Panc1 (cell line): Measurements from ENCODE around the gene KAZN. TPM values are rescaled to one million over a fixed set of nuclear protein-coding genes. Genes with fewer than 3 reads are reported as not detected.

Source experiments
- ATAC-seq: fragments of 200-7000 bp; cut with Tn5 transposase; 2 replicates; pipeline ENCODE4 v1.9.1; 2020; ENCODE audit warnings: mild to moderate bottlenecking, moderate library complexity
- BruUV-seq: library from RNA; stranded (reverse); fragments of 400-500 nt; replicated peaks from 2 replicates; lab custom pipeline; 2021; lab: Mats Ljungman, UMichigan
- CTCF ChIA-PET: fragments of 300-600 bp; sonication (Branson Sonifier 250); formaldehyde crosslinking; loops from one replicate; lab custom pipeline; 2022; ENCODE audit warnings: antibody characterized with exemption; lab: Charles Lee
- POLR2A ChIA-PET: fragments of 300-600 bp; sonication (Branson Sonifier 250); formaldehyde crosslinking; loops from one replicate; lab custom pipeline; 2022; ENCODE audit warnings: antibody characterized with exemption; lab: Charles Lee
- DNase-seq: peaks from one replicate; pipeline ENCODE4 v3.0.0-alpha.2; 2010; ENCODE audit warnings: low read depth, low spot score
- H3K27ac ChIP-seq: 2 replicates; pipeline ENCODE4 v1.5.1; 2011; ENCODE audit warnings: mild to moderate bottlenecking, low read length, inconsistent platforms
- H3K27me3 ChIP-seq: fragments of 200-500 bp; sonication (Bioruptor generic); 2 replicates; pipeline ENCODE4 v1.6.0; 2014; ENCODE audit warnings: low read length, inconsistent platforms; ENCODE audit not compliant: control insufficient read depth, insufficient read depth
- H3K36me3 ChIP-seq: fragments of 200-500 bp; sonication (Bioruptor generic); 2 replicates; pipeline ENCODE4 v1.5.1; 2014; ENCODE audit warnings: inconsistent platforms, mild to moderate bottlenecking, low read length, moderate library complexity; ENCODE audit not compliant: control insufficient read depth, insufficient read depth
- H3K4me1 ChIP-seq: 2 replicates; pipeline ENCODE4 v1.5.1; 2011; ENCODE audit warnings: inconsistent platforms, mild to moderate bottlenecking, low read length, moderate library complexity; ENCODE audit not compliant: control insufficient read depth, insufficient read depth
- H3K4me3 ChIP-seq, 2 experiments: 2 replicates each; pipeline ENCODE4 v1.5.1; 2011 to 2012; ENCODE audit warnings: low read depth in 2 of 2, low read length in 2 of 2, mild to moderate bottlenecking in 2 of 2, inconsistent platforms in 1 of 2, moderate library complexity in 1 of 2
- H3K9me3 ChIP-seq: fragments of 200-500 bp; sonication (Bioruptor generic); 2 replicates; pipeline ENCODE4 v1.5.1; 2014; ENCODE audit warnings: low read depth, mild to moderate bottlenecking, inconsistent platforms, low read length, moderate library complexity; ENCODE audit not compliant: control insufficient read depth, insufficient read depth
- POLR2AphosphoS5 ChIP-seq: IDR thresholded peaks from 2 replicates; pipeline ENCODE4 v1.6.1; 2012; ENCODE audit warnings: mild to moderate bottlenecking, low read depth, low read length, moderate library complexity
- SIN3A ChIP-seq: IDR thresholded peaks from 2 replicates; pipeline ENCODE4 v1.6.1; 2012; ENCODE audit warnings: low read depth, mild to moderate bottlenecking, low read length, moderate library complexity, borderline replicate concordance; ENCODE audit not compliant: insufficient read depth
- TCF7L2 ChIP-seq: IDR thresholded peaks from 2 replicates; pipeline ENCODE4 v1.6.1; 2011; ENCODE audit warnings: mild to moderate bottlenecking, low read depth, low read length, inconsistent platforms
- in situ Hi-C: cut with HindIII; loops from 2 replicates; pipeline ENCODE4 v1.10.0; 2016; ENCODE audit warnings: low sequenced_read_pairs, low pct_unique_long_range_greater_than_20kb
- intact Hi-C: fragments of 100-400 bp; cut with micrococcal nuclease; formaldehyde crosslinking; loops from one replicate; pipeline ENCODE4 v1.10.0; 2022; ENCODE audit not compliant: unreplicated experiment
- total RNA-seq: library from RNA; stranded (reverse); gene quantifications from one replicate; pipeline ENCODE4 v1.2.1, GENCODE V29; 2021; ENCODE audit not compliant: unreplicated experiment
- TF ChIP-seq, protein P1 (sequence below): fragments of 450-650 bp; IDR thresholded peaks from 2 replicates; pipeline ENCODE4 v1.5.1; 2017; ENCODE audit warnings: mild to moderate bottlenecking
- TF ChIP-seq, protein P2 (sequence below), 2 experiments: IDR thresholded peaks; 2 replicates each; pipeline ENCODE4 v1.6.1; 2011 to 2012; ENCODE audit warnings: low read depth in 2 of 2, control low read depth in 1 of 2, low read length in 1 of 2, mild to moderate bottlenecking in 1 of 2, moderate library complexity in 1 of 2; ENCODE audit not compliant: insufficient read depth in 1 of 2

Gene KAZN
- total RNA-seq, 1 experiment from 2014 or later = 6.6 TPM

DNA sequence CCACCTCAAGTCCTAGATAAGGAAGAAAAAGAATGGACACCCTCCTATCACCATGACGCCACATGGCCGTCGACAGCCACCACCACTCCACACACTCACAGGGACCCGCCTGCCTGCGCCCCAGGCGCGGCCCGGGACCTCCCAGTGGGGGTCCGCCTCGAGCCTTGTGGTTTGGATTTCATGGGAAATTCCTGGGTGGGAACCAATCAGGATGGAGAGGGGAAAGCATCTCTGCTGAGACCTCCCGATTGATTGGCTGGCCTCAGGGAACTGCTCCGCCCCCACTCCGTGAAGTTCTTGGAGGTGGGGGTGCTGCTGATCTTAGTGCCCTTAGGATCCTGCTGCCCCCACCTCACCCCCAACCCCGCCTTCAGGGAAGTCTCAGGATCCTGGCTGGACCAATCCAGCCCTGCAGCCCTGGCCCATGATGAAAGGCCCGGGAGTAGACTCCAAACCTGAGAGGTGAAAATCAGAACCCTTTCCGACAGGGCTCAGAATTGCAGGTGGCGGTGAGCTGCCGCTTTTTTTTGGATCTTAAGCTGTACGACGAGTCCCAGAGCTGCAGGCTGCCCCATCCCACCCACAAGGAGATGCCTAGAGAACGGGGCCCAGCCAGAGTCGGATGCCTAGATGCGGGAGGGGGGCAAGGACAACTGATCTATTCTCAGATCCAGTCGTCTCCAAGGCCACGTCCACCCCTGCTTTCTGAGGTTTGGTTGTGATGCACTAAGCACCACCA lies 526.0 kb downstream of the KAZN start:
- BruUV-seq = no TSS peak
- ATAC-seq (no peak), DNase-seq (no peak)
- Histone ChIP-seq H3K27ac (no peak overlapping the region), H3K9me3 (no peaks in the 10 kb centered on the region), H3K27me3 (peaks cover 3% of the 10 kb centered on the region; the same call in 1 of the 2 replicates), H3K4me1 (no peaks in the 10 kb centered on the region), H3K36me3 (no peaks in the 10 kb centered on the region), H3K4me3 (no peak overlapping the region)
- ChIA-PET CTCF (no interaction called here), POLR2A (no interaction called here)
- TF ChIP-seq SIN3A = no peak
- no peak for TF ChIP-seq TCF7L2
- no peak for TF ChIP-seq POLR2AphosphoS5
- TF ChIP-seq, protein P1, sequence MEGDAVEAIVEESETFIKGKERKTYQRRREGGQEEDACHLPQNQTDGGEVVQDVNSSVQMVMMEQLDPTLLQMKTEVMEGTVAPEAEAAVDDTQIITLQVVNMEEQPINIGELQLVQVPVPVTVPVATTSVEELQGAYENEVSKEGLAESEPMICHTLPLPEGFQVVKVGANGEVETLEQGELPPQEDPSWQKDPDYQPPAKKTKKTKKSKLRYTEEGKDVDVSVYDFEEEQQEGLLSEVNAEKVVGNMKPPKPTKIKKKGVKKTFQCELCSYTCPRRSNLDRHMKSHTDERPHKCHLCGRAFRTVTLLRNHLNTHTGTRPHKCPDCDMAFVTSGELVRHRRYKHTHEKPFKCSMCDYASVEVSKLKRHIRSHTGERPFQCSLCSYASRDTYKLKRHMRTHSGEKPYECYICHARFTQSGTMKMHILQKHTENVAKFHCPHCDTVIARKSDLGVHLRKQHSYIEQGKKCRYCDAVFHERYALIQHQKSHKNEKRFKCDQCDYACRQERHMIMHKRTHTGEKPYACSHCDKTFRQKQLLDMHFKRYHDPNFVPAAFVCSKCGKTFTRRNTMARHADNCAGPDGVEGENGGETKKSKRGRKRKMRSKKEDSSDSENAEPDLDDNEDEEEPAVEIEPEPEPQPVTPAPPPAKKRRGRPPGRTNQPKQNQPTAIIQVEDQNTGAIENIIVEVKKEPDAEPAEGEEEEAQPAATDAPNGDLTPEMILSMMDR = no peak
- TF ChIP-seq, protein P2, sequence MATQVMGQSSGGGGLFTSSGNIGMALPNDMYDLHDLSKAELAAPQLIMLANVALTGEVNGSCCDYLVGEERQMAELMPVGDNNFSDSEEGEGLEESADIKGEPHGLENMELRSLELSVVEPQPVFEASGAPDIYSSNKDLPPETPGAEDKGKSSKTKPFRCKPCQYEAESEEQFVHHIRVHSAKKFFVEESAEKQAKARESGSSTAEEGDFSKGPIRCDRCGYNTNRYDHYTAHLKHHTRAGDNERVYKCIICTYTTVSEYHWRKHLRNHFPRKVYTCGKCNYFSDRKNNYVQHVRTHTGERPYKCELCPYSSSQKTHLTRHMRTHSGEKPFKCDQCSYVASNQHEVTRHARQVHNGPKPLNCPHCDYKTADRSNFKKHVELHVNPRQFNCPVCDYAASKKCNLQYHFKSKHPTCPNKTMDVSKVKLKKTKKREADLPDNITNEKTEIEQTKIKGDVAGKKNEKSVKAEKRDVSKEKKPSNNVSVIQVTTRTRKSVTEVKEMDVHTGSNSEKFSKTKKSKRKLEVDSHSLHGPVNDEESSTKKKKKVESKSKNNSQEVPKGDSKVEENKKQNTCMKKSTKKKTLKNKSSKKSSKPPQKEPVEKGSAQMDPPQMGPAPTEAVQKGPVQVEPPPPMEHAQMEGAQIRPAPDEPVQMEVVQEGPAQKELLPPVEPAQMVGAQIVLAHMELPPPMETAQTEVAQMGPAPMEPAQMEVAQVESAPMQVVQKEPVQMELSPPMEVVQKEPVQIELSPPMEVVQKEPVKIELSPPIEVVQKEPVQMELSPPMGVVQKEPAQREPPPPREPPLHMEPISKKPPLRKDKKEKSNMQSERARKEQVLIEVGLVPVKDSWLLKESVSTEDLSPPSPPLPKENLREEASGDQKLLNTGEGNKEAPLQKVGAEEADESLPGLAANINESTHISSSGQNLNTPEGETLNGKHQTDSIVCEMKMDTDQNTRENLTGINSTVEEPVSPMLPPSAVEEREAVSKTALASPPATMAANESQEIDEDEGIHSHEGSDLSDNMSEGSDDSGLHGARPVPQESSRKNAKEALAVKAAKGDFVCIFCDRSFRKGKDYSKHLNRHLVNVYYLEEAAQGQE (IDR thresholded peaks at IDR 0.05; ENCODE audit: insufficient read depth in 1 of 2, low read depth in 2 of 2, low read length in 1 of 2) = no peak
- intact Hi-C loops = loop anchor here (10.0 kb wide), 1 partner anchor 60 kb away; no protein-coding TSS in a partner anchor
- in situ Hi-C loops = no loop called here

DNA sequence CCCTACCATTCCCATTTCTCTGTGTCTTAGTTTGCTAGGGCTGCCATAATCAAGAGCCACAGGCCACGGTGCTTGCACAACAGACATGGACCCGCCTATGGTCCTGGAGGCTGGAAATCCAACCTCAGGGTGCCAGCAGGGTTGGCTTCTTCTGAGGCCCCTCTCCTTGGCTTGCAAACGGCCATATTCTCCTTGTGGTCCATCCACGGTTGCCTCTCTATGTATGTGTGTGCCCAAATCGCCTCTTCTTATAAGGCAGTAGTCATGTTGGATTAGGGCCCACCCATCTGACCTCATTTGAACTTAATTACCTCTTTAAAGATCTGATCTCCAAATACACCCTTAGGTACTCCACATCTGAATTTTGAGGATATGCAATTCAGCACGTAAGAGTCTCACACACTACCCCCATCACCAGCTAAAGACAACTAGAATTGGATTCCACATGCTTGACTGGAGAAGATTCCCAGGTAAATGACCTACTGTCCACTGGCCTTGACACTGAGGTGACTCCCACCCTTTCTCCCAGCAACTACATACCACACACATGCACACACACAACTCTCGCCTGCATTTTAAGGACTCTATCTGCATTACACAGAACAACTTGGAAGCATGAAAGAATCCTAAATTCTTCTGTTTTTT lies 526.7 kb downstream of the KAZN start:
- CTCF ChIA-PET = no interaction called here
- DNase-seq = no peak
- Histone ChIP-seq H3K4me3 (no peak overlapping the region), H3K27ac (no peak overlapping the region), H3K4me1 (no peaks in the 10 kb centered on the region), H3K9me3 (no peaks in the 10 kb centered on the region), H3K36me3 (no peaks in the 10 kb centered on the region), H3K27me3 (peaks cover 3% of the 10 kb centered on the region; the same call in 1 of the 2 replicates)
- BruUV-seq = no TSS peak
- intact Hi-C loops (loop anchor here (10.0 kb wide), 1 partner anchor 60 kb away; no protein-coding TSS in a partner anchor), in situ Hi-C loops (no loop called here)
- no peak for ATAC-seq
- TF ChIP-seq TCF7L2 = no peak
- TF ChIP-seq, protein P2 (IDR thresholded peaks at IDR 0.05; ENCODE audit: insufficient read depth in 1 of 2, low read depth in 2 of 2, low read length in 1 of 2) = no peak
- TF ChIP-seq, protein P1 = no peak
- TF ChIP-seq POLR2AphosphoS5 = no peak
- no peak for TF ChIP-seq SIN3A
- POLR2A ChIA-PET = no interaction called here
